ENCODE results near the gene DCDC2C.

The DCDC2C gene

GRCh38 chr2:3712424-3712823 is 9.0 kb downstream of the DCDC2C start:
- Histone ChIP-seq H3K36me3 (ENCODE audit: control insufficient read depth in 2 of 2, insufficient read depth in 1 of 2, low read length in 2 of 2) (no peaks in the 10 kb centered on the region), H3K9me3 (ENCODE audit: control insufficient read depth, insufficient read depth, low read depth, low read length) (no peaks in the 10 kb centered on the region), H3K4me3 (ENCODE audit: low read depth, low read length) (no peak overlapping the region), H3K4me1 (ENCODE audit: control insufficient read depth, insufficient read depth, low read length) (no peaks in the 10 kb centered on the region), H3K27ac (ENCODE audit: extremely low read depth, low read depth, low read length) (no peak overlapping the region)
- POLR2A ChIA-PET = no interaction called here
- TF ChIP-seq HIC1 (tag by site-specific recombination; IDR thresholded peaks at IDR 0.05) (no peak), ZNF214 (tag by site-specific recombination; IDR thresholded peaks at IDR 0.05; ENCODE audit: borderline replicate concordance) (no peak), PRDM1 (tag by site-specific recombination; IDR thresholded peaks at IDR 0.05) (no peak), ZBTB7A (tag by site-specific recombination; IDR thresholded peaks at IDR 0.05; ENCODE audit: low read depth) (no peak), ZNF324 (tag by site-specific recombination; IDR thresholded peaks at IDR 0.05) (no peak), ZNF501 (tag by site-specific recombination; IDR thresholded peaks at IDR 0.05) (no peak), ZNF19 (tag by site-specific recombination; IDR thresholded peaks at IDR 0.05; ENCODE audit: low read depth) (no peak), ZNF341 (tag by site-specific recombination; IDR thresholded peaks at IDR 0.05; ENCODE audit: low read depth) (no peak), ZNF416 (tag by site-specific recombination; IDR thresholded peaks at IDR 0.05) (no peak), ZNF776 (tag by site-specific recombination; IDR thresholded peaks at IDR 0.05; ENCODE audit: borderline replicate concordance) (no peak), RBAK (tag by site-specific recombination; IDR thresholded peaks at IDR 0.05) (no peak), BCL11B (tag by site-specific recombination; IDR thresholded peaks at IDR 0.05; ENCODE audit: low read depth) (no peak), ZNF664 (tag by site-specific recombination; IDR thresholded peaks at IDR 0.05) (no peak), ATF2 (tag by site-specific recombination; IDR thresholded peaks at IDR 0.05; ENCODE audit: low read depth) (no peak)
- TF ChIP-seq, protein P1, sequence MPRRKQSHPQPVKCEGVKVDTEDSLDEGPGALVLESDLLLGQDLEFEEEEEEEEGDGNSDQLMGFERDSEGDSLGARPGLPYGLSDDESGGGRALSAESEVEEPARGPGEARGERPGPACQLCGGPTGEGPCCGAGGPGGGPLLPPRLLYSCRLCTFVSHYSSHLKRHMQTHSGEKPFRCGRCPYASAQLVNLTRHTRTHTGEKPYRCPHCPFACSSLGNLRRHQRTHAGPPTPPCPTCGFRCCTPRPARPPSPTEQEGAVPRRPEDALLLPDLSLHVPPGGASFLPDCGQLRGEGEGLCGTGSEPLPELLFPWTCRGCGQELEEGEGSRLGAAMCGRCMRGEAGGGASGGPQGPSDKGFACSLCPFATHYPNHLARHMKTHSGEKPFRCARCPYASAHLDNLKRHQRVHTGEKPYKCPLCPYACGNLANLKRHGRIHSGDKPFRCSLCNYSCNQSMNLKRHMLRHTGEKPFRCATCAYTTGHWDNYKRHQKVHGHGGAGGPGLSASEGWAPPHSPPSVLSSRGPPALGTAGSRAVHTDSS (tag by site-specific recombination; IDR thresholded peaks at IDR 0.05) = no peak
- CTCF ChIA-PET = no interaction called here

- CTCF ChIA-PET = interaction anchor here (1.5 kb wide), 1 partner anchor 15 kb away, joined by 7 read pairs; no protein-coding TSS in a partner anchor
- POLR2A ChIA-PET = no interaction called here
- no peak for TF ChIP-seq ZNF571 (tag by site-specific recombination; IDR thresholded peaks at IDR 0.05)
- TF ChIP-seq, protein P2, sequence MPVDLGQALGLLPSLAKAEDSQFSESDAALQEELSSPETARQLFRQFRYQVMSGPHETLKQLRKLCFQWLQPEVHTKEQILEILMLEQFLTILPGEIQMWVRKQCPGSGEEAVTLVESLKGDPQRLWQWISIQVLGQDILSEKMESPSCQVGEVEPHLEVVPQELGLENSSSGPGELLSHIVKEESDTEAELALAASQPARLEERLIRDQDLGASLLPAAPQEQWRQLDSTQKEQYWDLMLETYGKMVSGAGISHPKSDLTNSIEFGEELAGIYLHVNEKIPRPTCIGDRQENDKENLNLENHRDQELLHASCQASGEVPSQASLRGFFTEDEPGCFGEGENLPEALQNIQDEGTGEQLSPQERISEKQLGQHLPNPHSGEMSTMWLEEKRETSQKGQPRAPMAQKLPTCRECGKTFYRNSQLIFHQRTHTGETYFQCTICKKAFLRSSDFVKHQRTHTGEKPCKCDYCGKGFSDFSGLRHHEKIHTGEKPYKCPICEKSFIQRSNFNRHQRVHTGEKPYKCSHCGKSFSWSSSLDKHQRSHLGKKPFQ (tag by site-specific recombination; IDR thresholded peaks at IDR 0.05) = no peak
- Histone ChIP-seq H3K4me1 (ENCODE audit: control insufficient read depth, insufficient read depth, low read length) (no peaks in the 10 kb centered on the region), H3K4me3 (ENCODE audit: low read depth, low read length) (no peak overlapping the region), H3K27ac (ENCODE audit: extremely low read depth, low read depth, low read length) (no peak overlapping the region), H3K36me3 (ENCODE audit: control insufficient read depth in 2 of 2, insufficient read depth in 1 of 2, low read length in 2 of 2) (no peaks in the 10 kb centered on the region), H3K9me3 (ENCODE audit: control insufficient read depth, insufficient read depth, low read depth, low read length) (no peaks in the 10 kb centered on the region)
Measured at GRCh38 chr2:3712831-3713503, 9.6 kb downstream of the DCDC2C start.

All from HEK293 (cell line).